ENCODE results near the gene ZBTB24. TPM values are rescaled to one million over a fixed set of nuclear protein-coding genes. Genes with fewer than 3 reads are reported as not detected.

The ZBTB24 gene
- total RNA-seq, 1 experiment from 2014 or later = 8.9 TPM

DNA sequence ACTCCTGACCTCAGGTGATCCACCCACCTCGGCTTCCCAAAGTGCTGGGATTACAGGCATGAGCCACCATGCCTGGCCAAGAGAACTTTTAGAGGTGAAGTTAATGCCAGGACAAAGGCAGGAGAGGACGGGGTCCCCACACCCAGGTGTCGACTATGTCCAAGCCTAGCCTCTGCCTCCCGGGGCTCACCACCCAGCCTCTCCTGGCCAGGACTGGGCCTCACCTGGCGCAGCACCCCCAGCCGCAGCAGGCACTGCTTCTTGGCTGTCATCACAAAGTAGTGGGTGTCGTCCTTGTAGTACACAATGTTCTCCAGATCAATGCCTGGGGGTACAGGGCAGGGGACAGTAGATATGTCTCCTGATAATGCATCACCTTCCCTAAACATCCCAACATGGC lies 31.6 kb downstream of the ZBTB24 start:
- no peak for DNase-seq (ENCODE audit: low read depth)

DNA sequence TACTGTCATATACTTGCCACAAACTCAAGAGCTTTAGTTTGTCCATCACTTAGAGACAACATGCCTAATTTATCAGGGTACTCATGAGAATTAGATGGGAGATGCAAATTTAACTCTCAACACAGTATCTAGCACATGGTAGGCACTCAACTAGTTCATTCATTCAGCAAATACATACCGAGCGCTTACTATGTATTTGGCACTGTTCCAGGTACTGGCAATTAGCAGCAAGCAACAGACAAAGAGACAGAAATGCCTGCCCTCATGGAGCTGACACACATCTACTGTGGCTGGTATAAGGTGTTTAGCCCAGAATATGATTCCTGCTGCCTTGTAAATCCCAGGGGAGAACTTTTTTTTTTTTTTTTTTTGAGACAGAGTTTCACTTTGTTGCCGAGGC lies 32.2 kb downstream of the ZBTB24 start:
- no peak for DNase-seq (ENCODE audit: low read depth)

GRCh38 chr6:109449795-109450673 lies 33.0 kb downstream of the ZBTB24 start:
- no peak for DNase-seq (ENCODE audit: low read depth)

DNA sequence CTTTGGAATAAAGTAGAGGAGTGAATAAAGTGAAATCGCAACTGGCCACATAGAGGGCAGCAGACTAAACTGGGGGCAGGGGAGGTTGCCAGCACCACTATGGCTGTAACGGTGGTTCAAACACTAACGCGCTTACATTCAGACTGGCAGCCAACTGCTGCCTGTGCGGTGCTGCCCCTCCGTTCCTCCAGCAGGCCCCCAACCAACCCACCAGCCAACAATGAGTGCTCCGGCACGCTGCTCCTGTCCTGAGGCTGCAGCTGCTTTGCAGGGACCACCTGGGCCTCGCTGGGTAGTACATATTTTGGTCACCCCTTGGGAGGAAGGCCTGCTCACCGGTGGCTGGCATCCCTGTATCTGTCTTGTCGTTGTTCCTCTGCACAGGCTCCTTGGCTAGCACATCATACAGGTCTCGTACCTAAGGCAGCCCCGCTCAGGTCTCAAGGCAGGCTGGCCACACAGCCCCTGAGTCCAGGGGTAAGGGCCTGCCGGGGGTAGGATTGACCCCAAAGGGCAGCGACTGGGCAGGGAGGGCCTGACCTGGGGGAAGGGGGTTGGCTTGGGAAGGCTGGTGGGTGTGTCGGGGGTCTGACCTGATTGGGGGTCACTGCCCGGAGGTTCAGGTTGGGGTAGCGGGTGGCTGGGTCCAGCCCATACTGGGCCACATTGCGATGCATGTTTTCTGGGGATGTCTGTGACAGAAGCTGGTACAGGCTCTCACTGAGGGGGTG lies 33.8 kb downstream of the ZBTB24 start:
- no peak for DNase-seq (ENCODE audit: low read depth)

GRCh38 chr6:109448615-109449014 lies 34.4 kb downstream of the ZBTB24 start:
- DNase-seq (ENCODE audit: low read depth) = no peak

DNA sequence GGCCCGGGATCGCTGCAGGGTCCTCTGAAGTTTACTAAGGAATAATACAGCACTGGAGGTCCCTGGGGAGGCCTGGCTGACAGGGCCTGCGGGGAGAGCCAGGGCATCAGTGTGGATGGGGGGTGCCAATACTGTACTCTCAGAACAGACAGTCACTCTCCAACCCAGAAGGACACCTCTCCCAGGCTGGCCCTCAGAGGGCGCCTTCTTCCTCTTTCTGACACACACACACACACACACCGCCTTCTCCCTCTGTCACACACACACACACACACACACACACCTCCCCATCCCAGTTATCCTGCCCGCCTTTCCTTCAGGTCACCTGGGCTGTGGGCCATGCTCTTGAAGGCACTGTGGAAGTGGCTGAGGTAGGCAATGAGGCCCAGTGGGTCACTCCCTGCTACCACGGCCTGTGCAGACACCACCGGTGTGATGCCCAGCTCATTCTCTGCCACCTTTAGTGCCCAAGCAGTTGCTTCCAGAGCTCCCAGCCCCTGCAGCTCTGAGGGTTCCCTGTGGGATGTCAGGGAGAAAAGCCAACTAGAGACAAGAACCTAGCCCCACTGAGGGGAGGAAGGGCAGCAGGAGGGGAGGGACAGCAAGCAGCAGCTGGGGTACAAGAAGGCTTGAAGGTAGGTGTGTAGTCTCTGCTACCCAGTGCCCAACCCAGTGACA lies 35.0 kb downstream of the ZBTB24 start:
- no peak for DNase-seq (ENCODE audit: low read depth)

- DNase-seq (ENCODE audit: low read depth) = no peak
These were observed 35.9 kb downstream of the ZBTB24 start for GRCh38 chr6:109447087-109447486.

DNA sequence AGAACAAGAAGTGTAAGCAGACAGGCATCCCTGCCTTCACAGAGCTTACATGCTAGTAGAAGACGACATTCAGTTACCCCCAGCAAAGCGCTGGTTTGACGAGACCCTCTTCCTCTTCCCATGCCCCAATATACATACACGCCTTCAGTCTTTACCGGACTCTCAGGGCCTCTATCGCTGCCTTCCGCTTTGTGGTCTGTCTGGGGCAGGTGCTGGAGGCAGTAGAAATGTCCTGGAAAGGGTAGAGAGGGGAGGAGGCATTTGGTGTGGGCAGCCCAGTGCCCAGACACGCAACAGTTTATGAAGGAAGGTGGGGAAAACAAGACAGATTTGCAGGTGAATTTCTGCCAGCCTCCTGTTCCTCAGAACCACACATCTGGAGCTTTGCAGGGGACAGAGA lies 36.5 kb downstream of the ZBTB24 start:
- no peak for DNase-seq (ENCODE audit: low read depth)

- no peak for DNase-seq (ENCODE audit: low read depth)
These were observed 36.9 kb downstream of the ZBTB24 start for GRCh38 chr6:109446072-109446471.

DNA sequence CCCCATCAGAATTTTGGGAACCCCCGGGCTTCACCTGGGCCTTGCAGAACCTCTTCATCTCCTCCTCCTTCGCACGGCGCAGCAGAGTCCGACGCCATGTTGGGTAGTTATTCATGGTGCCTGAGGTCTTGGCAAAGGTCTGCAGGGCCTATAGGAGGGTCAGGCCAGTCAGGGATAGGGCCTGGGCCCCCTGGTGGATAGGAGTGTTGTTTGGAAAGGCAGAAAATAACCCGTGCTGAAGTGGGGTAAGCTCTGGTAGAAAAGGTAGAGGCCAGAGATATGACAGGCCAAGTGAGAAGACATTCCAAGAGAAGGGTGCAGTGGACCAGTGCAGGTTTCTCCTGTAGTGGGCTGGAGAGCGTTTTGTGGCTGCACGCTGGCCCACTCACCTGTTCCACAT lies 37.6 kb downstream of the ZBTB24 start:
- no peak for DNase-seq (ENCODE audit: low read depth)

- DNase-seq (ENCODE audit: low read depth) = no peak
These were observed 39.5 kb downstream of the ZBTB24 start for GRCh38 chr6:109443425-109443950.

GRCh38 chr6:109442393-109442924 lies 40.6 kb downstream of the ZBTB24 start:
- no peak for DNase-seq (ENCODE audit: low read depth)

GRCh38 chr6:109441069-109441816 lies 41.8 kb downstream of the ZBTB24 start:
- peak; percentile 60 for DNase-seq (ENCODE audit: low read depth)

DNA sequence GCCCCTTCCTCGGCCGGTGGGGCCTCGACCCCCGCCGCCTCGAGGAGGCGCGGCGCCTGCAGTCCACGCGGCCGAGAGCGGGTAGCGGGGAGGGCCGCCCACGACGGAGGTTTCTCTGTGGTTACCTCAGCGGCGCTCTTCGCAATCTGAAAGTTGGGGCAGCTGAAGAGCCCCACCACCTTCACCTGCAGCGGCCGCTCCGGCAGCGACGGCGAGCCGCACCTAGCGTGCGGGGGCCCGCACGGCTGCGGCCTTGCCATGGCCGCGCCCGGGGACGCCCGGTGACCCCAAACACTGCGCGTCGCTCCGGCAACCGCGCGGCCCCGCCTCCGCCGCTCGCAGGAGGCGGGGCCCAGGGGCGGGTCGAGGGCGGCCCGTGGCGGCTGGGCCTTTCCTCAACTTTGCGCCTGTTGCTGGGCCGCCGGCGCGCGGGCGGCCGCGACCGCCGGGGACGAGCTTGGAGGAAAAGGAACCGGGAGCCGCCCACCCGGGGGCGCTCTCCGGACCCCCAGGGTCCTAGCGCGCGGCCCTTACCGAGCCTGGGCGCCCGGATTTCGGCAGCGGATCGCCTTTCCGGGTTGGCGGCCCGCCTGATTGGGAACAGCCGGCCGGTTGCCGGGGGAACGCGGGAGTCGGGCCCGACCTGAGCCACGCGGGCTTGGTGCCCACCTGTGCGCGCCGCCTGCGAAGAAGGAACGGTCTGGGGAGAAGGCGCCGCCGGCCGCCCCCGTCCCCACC lies 42.5 kb downstream of the ZBTB24 start, which contains the start of the genes PPIL6 and SMPD2:
Gene PPIL6 (minus strand): TSS at position 298 of the 738 bp plus-strand sequence. CDS start 38 bp downstream, at position 260.
Gene SMPD2 (plus strand): TSS at position 394 of the 738 bp plus-strand sequence. CDS start 398 bp downstream, outside the sequence.
- peak; percentile 92 for DNase-seq (ENCODE audit: low read depth)

DNA sequence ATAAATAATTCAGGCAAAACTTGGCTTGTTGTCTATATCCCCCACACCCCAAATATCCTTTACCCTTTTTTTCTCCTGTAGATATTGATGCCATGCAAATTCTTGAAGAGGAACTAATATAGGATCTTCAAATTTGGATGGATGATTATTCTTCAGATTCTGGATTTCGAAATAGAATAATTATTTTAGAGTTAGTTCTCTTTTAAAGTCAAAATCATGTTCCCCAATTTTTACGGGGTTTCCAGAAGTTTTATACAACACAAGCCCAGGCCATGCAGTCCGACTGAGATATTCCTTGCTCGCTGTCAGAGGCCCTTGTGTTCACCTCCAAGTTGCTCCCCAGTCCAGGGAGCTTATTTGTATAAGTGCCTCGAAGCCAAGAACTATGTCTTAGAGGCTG lies 47.0 kb downstream of the ZBTB24 start:
- no peak for DNase-seq (ENCODE audit: low read depth)

- DNase-seq (ENCODE audit: low read depth) = no peak
These were observed 48.6 kb downstream of the ZBTB24 start for GRCh38 chr6:109434456-109434855.

GRCh38 chr6:109429496-109429895 lies 53.5 kb downstream of the ZBTB24 start:
- no peak for DNase-seq (ENCODE audit: low read depth)

- no peak for DNase-seq (ENCODE audit: low read depth)
These were observed 54.0 kb downstream of the ZBTB24 start for GRCh38 chr6:109428889-109429477.

- peak; percentile 59 for DNase-seq (ENCODE audit: low read depth)
These were observed 58.1 kb downstream of the ZBTB24 start for GRCh38 chr6:109424946-109425345.

GRCh38 chr6:109421184-109421583 lies 61.8 kb downstream of the ZBTB24 start:
- DNase-seq (ENCODE audit: low read depth) = no peak

Measured in Daoy (cell line).